Smooth muscle cell (in vitro differentiated cells): Measurements from ENCODE around the gene NFIA. TPM values are rescaled to one million over a fixed set of nuclear protein-coding genes. Genes with fewer than 3 reads are reported as not detected.

Experiments used
- DNase-seq: peaks from one replicate; lab custom pipeline; 2025; ENCODE audit not compliant: unreplicated experiment; lab: John Stamatoyannopoulos, UW
- H2AFZ ChIP-seq: fragments of 200-600 bp; sonication (generic); 2 replicates; pipeline ENCODE4 v1.6.0; 2016; ENCODE audit warnings: antibody characterized with exemption, low read depth, mild to moderate bottlenecking
- H3F3A ChIP-seq: fragments of 200-600 bp; sonication (generic); 2 replicates; pipeline ENCODE4 v1.6.0; 2017; ENCODE audit warnings: antibody characterized with exemption, low read depth
- H3K27ac ChIP-seq: fragments of 200-600 bp; sonication (generic); 2 replicates; pipeline ENCODE4 v1.5.1; 2016; ENCODE audit warnings: low read depth, mild to moderate bottlenecking
- H3K27me3 ChIP-seq: fragments of 200-600 bp; sonication (generic); 2 replicates; pipeline ENCODE4 v1.6.1; 2016; ENCODE audit warnings: low read depth, mild to moderate bottlenecking
- H3K36me3 ChIP-seq: fragments of 200-600 bp; sonication (generic); 2 replicates; pipeline ENCODE4 v1.5.1; 2016; ENCODE audit warnings: low read depth
- H3K4me1 ChIP-seq: fragments of 200-600 bp; sonication (generic); 2 replicates; pipeline ENCODE4 v1.5.1; 2016; ENCODE audit warnings: low read depth
- H3K4me2 ChIP-seq: fragments of 200-600 bp; sonication (generic); 2 replicates; pipeline ENCODE4 v1.6.0; 2016; ENCODE audit warnings: mild to moderate bottlenecking
- H3K4me3 ChIP-seq: fragments of 200-600 bp; sonication (generic); 2 replicates; pipeline ENCODE4 v1.5.1; 2016; ENCODE audit warnings: mild to moderate bottlenecking
- H3K79me2 ChIP-seq: fragments of 200-600 bp; sonication (generic); 2 replicates; pipeline ENCODE4 v1.6.0; 2016; ENCODE audit warnings: low read depth, mild to moderate bottlenecking
- H3K9ac ChIP-seq: fragments of 200-600 bp; sonication (generic); 2 replicates; pipeline ENCODE4 v1.6.0; 2016; ENCODE audit warnings: low read depth
- H3K9me3 ChIP-seq: fragments of 200-600 bp; sonication (generic); replicated peaks from 2 replicates; pipeline ENCODE4 v1.5.1; 2016; ENCODE audit warnings: low read depth
- H4K20me1 ChIP-seq: fragments of 200-600 bp; sonication (generic); 2 replicates; pipeline ENCODE4 v1.6.0; 2016; ENCODE audit warnings: low read depth
- WGBS: methylation state at CpG from one replicate; pipeline ENCODE4 v1.1.7; 2016; ENCODE audit warnings: low lambda C conversion rate; 5-methylcytosine and 5-hydroxymethylcytosine counted together
- polyA plus RNA-seq: library from polyadenylated mRNA; unstranded; fragments of >200 nt; fragmentation: Nextera tagmentation; extraction: Ambion mirVana; gene quantifications from 2 replicates; pipeline ENCODE4 v1.2.1, GENCODE V29; 2016
- total RNA-seq: library from RNA; depleted of rRNA; stranded (reverse); fragments of >200 nt; gene quantifications from 2 replicates; pipeline ENCODE4 v1.2.3, GENCODE V29; 2014
- TF ChIP-seq, protein P1 (sequence below): fragments of 200-600 bp; sonication (generic); IDR thresholded peaks from 2 replicates; pipeline ENCODE4 v1.5.1; 2017; ENCODE audit warnings: borderline replicate concordance, mild to moderate bottlenecking, antibody characterized with exemption; ENCODE audit not compliant: insufficient read depth, poor library complexity, severe bottlenecking

The NFIA gene
- total and polyA plus RNA-seq, 2 experiments from 2014 or later: 5.0 to 6.2 TPM

DNA sequence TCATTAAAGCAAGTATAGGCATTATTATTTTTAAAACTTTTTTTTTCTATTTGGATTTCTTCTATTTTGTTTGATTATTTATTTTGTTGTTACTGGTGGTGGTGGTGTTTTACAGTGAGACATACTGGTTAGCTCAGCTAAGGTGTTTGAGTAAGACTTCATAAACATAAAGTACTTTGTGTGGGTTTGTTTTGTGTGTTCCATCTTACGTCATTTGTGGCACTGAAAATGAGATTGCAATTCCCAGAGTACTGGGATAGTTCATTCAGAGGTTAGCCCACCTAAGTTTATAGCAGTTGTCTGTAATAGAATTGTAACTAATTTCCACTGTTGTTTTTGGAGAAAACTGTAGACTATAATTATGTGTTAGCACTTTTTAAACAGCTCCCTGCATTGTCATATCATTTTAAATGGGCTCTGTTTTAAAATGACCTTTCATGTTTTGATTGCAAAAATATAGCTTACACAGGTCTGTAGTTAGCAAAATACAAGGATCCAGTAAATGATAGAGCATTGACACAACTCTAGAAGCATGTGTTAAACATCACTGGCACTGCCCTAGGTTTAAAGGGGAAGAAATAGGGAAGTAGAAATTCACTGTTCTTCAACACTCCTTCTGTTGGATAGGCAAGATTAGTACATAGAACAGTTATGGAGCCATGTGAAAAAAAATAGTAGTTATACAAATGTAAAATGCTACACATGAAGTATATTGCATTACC lies 171.7 kb downstream of the NFIA start:
- Histone ChIP-seq H2AFZ (no peak overlapping the region), H3K27ac (no peak overlapping the region)
- 76% methylated on average over 1 of the region's 1 CpG for WGBS

DNA sequence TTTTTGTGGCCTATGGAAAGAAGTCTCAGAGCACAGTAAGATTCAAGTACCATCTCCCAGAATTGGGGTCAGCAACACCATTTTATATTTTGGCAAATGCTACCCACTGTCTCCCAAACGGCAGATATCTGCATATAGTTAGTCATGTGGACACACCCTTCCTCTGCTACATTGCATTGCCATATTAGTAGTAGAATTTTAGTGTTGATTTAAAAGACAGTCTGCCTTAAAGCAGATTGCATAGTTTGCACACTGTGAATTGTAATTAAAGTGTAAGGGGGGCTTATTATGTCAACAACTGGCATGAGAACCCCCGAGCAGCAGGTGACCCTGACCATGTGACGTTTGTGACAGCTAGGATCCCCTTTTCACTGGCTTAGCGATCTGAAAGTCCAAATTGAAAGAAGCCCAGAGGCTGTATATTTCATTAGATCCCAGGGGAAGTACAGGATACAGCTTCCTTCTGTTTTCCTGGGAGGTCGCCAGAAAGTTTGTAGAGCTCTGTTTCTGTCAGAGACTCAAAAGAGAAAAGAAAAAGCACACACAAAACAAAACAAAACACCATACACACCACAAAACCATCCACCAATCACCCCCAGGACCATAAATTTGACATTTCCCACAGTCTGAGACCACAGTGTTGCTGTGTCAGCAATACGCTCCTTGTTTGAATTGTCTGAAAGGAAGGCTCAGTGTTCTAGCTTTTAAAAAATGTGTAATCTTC lies 172.4 kb downstream of the NFIA start:
- WGBS: 58% methylated on average over 6 of the region's 6 CpGs

More for the DNA sequence above, 171.7 kb downstream of the NFIA start:
- H3K79me2 ChIP-seq: no peaks in the 10 kb centered on the region
- H3K4me2 ChIP-seq: peak overlapping the region; percentile 45
- DNase-seq: no peak
- H3K27me3 ChIP-seq: no peaks in the 10 kb centered on the region
- no peaks in the 10 kb centered on the region for H3K9me3 ChIP-seq
- no peaks in the 10 kb centered on the region for H3K36me3 ChIP-seq
- TF ChIP-seq, protein P1, sequence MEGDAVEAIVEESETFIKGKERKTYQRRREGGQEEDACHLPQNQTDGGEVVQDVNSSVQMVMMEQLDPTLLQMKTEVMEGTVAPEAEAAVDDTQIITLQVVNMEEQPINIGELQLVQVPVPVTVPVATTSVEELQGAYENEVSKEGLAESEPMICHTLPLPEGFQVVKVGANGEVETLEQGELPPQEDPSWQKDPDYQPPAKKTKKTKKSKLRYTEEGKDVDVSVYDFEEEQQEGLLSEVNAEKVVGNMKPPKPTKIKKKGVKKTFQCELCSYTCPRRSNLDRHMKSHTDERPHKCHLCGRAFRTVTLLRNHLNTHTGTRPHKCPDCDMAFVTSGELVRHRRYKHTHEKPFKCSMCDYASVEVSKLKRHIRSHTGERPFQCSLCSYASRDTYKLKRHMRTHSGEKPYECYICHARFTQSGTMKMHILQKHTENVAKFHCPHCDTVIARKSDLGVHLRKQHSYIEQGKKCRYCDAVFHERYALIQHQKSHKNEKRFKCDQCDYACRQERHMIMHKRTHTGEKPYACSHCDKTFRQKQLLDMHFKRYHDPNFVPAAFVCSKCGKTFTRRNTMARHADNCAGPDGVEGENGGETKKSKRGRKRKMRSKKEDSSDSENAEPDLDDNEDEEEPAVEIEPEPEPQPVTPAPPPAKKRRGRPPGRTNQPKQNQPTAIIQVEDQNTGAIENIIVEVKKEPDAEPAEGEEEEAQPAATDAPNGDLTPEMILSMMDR: no peak
- peaks cover 7% of the 10 kb centered on the region for H3K4me1 ChIP-seq
- H3K4me3 ChIP-seq: no peak overlapping the region
- no peaks in the 10 kb centered on the region for H4K20me1 ChIP-seq
- no peak overlapping the region for H3K9ac ChIP-seq
- no peaks in the 10 kb centered on the region for H3F3A ChIP-seq

DNA sequence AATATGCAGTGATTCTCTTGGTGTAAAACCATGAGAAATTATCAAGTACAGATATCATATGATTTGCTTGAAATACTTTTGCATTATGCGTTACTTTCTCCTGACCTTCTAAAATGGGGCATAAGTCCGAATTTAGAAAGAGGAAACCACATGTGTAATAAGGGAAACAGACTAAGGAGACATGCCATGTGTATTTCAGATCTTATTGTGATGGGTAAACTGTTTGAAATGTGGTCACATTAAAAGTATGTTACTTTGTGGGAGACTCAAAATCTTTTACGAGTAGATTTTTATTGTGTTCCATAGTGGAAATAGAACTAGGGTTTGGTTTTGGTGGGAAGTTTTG lies 173.0 kb downstream of the NFIA start:
- H3K4me3 ChIP-seq: peak overlapping the region; percentile 17
- WGBS: 88% methylated on average over 3 of the region's 3 CpGs
- no peak overlapping the region for H3K27ac ChIP-seq

More for the DNA sequence above, 172.4 kb downstream of the NFIA start:
- Histone ChIP-seq H3K4me2 (peak overlapping the region; percentile 45), H3F3A (no peaks in the 10 kb centered on the region), H3K4me3 (peak overlapping the region; percentile 17), H2AFZ (no peak overlapping the region), H3K79me2 (no peaks in the 10 kb centered on the region), H3K27me3 (no peaks in the 10 kb centered on the region), H3K9me3 (no peaks in the 10 kb centered on the region), H3K27ac (no peak overlapping the region), H4K20me1 (no peaks in the 10 kb centered on the region), H3K4me1 (peaks cover 6% of the 10 kb centered on the region), H3K9ac (no peak overlapping the region), H3K36me3 (no peaks in the 10 kb centered on the region)
- DNase-seq: no peak
- TF ChIP-seq, protein P1: no peak

More for the DNA sequence above, 173.0 kb downstream of the NFIA start:
- Histone ChIP-seq H2AFZ (no peak overlapping the region), H3F3A (no peaks in the 10 kb centered on the region), H4K20me1 (no peaks in the 10 kb centered on the region), H3K4me2 (peak overlapping the region; percentile 45), H3K79me2 (no peaks in the 10 kb centered on the region), H3K36me3 (no peaks in the 10 kb centered on the region), H3K4me1 (peaks cover 6% of the 10 kb centered on the region), H3K9me3 (no peaks in the 10 kb centered on the region), H3K9ac (no peak overlapping the region), H3K27me3 (no peaks in the 10 kb centered on the region)
- TF ChIP-seq, protein P1: no peak
- no peak for DNase-seq
